Stimulated activated CD8-positive, alpha-beta memory T cell treated with anti-CD3 and anti-CD28 coated beads, Interleukin-15, amount 100 ng/mL, for 48 hours (primary cell): ENCODE measurements around the gene SI.
"Not testable (repeated sequence)": the region's sequence is repeated elsewhere in the genome, so short reads cannot be mapped to it uniquely, and the experiment has no call there.

Experiments used
- DNase-seq, 2 donors: peaks; one replicate each; pipeline ENCODE4 v3.0.0-alpha.2; 2020; ENCODE audit warnings: low read depth in 2 of 2

SI gene

DNA sequence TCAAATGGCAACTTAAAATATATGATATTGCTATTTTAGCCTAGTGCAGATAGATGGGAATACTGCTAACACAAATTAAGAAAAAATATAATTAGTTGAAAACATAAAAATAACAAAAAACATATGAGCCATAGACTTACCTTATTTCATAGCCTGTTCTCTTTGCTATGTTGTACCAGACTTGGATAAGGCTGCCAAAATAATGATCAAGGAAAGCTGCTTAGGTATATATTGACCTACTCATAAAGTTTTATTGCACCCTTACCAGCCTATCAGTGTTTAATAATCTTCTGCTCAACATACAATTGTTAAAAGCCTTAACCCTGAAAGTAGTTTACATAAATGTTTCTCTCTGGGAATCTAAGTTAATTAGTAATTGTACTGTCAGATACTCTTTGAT lies at the start of gene SI:
TSS of gene SI (minus strand) at position 204 of the 400 bp plus-strand sequence. CDS start 2,484 bp downstream, outside the sequence.
- no peak for DNase-seq

DNA sequence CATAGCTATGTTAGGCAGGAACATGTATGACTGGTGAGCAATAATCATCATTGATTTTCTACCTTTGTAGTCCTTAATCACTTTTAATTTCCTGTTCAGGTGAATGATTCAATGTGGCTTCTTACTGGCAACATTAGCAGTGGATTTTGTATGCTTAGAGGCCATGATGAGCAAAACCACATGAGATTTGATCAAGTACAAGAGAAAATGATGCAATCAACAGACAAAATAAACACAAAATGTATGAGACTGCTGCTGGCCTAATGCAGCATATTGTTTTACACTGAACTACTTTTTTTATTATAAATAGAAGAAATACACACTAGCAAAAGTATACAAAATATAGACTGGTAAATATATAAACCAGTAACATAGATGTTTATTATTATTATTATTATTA lies 47.5 kb upstream of the SI start:
- DNase-seq, result no peak

DNA sequence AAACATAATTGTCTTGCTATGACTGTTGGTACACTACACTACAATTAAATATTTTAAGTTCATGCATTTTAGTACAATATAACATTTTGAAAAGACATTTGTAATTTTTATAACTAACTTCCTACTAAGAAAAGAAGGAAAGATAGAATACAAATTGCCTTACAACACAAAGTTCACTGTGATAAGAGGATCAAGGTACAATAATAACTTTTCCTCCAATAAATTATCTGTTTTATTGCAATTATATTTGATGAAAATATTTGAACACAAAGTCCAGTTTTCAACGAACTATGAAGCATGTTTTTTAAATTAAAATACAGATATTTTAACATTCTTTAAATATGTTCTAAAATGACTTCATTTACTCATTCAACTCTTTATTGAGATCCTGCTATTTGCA lies 33.1 kb upstream of the SI start:
- DNase-seq, result no peak

DNA sequence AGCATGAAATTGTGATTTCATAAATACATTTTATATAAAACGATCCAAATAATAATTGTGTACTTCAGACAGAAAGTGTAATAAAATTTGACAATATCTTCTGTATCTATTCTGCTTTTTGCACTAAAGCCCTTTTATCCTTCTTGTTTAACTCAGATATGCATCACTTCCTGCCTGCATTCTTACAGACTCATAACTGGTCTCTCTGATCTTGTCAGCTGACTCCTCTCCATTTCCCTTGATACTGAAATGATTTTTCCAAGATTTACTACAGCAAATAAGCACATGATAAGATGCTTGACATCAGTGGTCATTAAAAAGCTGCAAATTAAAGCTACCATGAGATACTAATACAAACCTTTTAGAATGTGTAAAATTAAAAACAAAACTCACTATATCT lies 25.3 kb upstream of the SI start:
- DNase-seq, result no peak

DNA sequence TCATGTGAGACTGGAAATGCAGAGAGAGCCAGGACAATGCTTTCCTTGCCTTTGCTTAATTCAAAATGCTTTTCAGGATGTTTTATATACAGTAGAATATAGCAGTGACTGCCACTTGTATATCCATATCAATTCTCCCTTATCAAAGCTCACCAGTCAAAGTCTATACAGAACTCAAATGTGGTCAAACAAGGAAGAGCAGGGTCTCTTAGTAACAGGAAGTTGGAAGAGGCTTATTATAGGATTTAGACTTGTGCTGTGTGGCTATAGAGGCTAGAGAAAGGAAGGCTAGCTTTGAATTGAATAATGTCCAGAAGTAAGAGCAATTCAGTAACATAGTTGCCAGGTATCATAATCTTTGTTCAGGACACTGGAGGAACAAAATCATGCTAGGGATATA lies 4.4 kb upstream of the SI start:
- no peak for DNase-seq

DNA sequence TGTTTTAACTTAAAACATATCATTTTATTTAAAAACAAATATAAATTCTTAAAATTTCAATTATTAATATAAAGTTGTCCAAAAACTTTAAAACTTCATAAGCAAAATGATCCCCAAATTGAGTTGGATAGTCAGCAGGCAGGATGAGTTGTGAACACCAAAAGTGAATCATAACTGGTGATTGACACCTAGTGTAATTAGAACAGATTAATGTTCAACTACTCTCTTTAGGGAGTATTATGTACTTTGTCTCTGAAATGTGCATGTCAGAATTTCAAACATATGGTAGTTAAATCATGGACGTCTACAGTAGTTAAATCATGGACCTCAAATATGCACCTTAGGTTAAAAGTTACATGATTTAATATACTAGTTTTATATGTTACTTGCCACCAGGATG lies 2.9 kb upstream of the SI start:
- DNase-seq, result no peak

DNA sequence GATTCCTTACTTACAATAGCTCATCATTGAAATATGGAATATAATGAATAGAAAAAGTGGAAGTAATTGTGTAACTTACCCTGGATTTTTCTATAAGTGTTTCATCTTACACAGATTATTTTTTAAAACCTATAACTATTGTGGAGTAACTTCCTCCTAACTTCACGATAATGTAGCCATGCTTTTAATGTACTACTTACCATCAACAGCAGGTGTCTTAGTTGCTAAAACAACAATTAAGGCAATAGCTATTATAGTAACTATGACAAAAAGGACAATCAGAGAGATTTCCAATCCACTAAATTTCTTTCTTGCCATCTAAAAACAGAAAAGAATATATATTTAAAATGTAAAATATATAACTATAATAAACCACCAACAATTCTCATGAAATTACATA lies 2.6 kb downstream of the SI start:
- DNase-seq, result no peak

DNA sequence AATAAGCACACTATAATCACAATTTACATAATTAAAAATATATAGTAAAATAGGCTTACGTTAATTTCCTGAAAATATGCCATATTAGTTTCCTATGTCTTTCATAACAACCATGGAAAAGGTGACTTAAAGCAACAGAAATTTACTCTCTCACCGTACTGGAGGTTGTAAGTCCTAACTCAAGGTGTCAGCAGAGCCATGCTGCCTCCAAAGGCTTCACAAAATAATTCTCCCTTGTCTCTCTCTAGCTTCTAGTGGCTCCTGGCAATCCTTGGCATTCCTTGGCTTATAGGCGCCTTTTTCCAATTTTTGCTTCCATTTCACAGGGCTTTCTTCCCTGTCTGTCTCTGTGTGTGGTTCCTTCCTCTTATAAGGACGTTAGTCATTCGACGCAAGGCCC lies 7.6 kb downstream of the SI start:
- DNase-seq, result no peak

DNA sequence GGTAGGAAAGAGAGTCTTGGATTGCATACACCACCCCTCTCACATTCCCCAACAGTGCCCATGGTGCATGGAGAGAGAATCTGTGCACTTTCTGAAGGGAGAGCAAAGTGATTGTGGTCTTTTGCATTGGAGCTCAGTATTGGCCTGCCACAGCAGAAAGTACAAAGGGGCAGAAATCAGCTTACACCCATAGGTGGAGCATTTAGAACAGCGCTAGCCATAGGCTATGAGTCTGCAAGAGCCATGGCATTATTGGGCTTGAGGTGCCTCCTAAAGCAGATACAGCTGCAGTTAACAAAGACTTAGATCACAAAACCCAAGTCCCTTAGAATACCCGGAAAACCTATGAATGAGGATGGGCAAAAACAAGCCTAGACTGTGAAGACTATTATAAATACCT lies 21.8 kb downstream of the SI start:
- no peak for DNase-seq

DNA sequence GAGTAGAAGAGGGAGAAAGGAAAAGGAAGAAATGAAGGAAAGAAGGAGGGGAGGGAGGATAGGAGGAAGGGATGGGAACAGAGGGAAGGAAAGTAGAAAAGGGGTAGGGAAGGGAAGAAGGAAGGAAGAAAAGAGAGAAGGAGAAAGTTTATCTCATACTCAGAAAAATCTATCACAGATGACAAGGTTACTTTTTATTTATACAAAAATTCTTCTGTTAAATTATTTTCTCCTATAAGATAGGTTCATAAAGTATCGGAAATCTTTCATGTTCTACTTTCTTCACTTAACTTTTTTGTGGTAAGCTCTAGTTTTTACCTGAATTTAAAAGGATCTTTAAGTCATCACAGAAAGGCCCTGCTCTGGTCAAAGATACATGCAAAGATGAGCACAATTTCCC lies 38.1 kb downstream of the SI start:
- DNase-seq, result no peak

DNA sequence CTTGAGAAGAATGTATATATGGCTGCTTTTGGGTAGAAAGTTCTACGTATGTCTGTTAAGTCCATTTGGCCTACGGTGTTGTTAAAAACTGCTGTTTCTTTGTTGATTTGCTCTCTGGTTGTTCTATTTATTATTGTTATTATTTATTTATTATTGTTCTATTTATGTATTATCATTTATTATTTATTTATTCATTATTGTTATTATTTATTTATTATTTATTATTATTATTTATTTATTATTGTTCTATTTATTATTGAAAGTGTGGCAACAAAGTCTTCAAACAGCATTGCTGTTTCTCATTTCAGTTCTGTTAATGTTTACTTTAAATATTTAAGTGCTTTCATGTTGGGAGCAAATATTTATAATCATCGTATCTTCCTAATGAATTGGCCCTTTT lies 66.7 kb downstream of the SI start:
- no peak for DNase-seq

DNA sequence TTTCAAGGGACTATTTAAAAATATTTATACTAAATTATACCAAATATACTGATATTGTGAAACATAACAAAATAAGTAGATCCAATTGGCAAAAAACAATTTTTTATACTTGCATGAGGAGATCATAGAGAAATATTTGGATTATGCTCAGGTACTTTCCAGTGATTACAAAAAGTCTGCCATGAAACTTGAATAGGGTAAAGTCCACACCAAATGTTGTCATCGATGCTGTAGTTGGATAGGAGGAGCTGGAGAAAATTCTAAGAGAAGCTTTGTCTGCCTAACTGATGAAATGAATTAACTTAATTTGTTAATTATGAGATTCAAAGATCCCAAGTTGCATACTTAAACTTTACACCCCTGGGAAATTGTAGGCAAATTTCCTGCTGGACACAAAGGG lies 93.3 kb downstream of the SI start:
- no peak for DNase-seq

DNA sequence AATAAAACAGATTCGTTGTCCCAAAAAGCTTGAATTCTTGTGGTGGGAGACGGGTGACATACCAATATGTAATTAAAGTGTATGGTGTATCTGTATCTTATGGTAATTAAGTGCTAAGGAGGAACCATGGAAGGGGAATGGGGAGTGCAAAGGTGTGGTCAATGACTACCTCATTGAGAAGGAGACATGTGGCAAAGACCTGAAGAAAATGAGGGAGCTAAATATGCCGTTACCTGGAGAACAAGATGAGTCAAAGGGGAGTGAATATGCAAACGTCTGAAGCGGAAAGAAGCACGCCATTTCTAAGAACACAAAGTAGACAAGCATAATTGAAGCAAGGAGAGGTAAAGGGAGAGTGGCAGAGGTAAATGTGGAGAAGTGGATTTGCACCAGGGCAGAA lies 115.7 kb downstream of the SI start:
- no peak for DNase-seq

DNA sequence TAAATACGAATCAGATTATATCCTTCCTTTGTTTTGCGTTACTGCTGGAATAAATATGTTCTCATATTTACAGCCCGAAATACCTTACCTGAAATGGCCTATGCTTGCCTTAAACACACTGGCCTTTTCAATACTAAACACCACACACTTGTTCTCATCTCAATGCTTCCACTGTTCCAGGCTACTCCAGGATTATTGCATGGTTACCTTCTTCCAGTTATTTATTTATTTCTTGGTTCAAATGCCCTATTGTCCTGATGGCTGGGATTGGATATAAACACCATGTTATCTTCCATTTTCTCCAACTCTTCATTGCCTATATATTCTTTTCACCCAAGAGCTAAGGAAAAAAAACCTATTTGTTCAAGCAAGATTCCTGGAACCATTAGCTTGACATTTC lies 125.3 kb downstream of the SI start:
- no peak for DNase-seq

DNA sequence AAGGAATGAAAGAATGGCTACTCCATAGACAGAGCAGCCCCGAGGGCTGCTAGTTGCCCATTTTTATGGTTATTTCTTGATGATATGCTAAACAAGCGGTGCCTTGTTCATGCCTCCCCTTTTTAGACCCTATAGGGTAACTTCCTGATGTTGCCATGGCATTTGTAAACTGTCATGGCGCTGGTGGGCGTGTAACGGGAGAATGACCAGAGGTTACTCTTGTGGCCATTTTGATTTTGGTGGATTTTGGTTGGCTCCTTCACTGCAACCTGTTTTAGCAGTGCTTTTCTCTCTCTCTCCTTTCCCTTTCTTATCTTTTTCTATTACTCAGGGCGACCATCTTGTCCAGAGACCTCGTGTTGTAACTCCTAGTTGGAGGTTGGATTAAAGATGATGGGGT lies 126.9 kb downstream of the SI start:
- DNase-seq, result not testable (repeated sequence)

DNA sequence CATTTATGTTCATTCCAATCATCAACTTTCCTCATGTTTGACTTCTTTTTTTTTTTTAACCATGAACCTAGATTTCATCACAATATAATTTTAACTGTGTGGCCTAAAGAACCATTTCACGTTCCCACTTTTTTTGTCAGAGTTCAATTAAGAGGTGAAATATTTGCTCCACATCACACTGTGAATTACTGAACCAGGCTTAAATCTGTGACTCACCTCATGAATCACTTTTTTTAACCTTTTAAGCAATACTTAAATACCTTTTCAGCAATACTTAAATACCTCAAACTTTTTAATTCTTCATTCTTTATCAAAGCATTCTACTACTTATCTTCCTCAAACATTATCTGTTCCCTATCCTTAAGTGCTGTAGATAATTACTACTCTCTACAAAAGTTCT lies 137.6 kb downstream of the SI start:
- DNase-seq, result no peak

DNA sequence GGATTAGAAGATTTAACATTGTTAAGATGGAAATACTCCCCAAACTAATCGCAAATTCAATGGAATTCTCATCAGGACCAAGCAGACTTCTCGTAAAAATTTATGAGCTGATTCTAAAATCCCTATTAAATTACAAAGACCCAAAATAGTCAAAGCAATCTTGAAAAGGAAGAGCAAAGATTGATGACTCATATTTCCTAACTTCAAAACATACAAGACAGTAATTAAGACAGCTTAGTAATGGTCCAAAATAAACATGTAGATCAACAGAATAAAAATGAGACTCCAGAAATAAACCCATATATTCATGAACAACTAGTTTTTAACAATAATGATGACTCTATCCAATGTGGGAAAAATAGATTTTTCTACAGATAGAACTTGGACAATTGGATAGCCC lies 148.7 kb downstream of the SI start:
- DNase-seq, result no peak
